HepG2 (cell line): ENCODE results near the gene CCDC69. TPM values are rescaled to one million over a fixed set of nuclear protein-coding genes. Genes with fewer than 3 reads are reported as not detected.

Source experiments
- CEBPG ChIP-seq: IDR thresholded peaks from 2 replicates; pipeline ENCODE4 v1.6.1; 2016
- CREB1 ChIP-seq, 2 experiments: fragments of 450-650 bp in 1 of 2; IDR thresholded peaks; 2 replicates each; pipeline ENCODE4 v1.6.1; 2016 to 2017; ENCODE audit warnings: control low read depth in 1 of 2, mild to moderate bottlenecking in 1 of 2, missing compliant biosample characterization in 1 of 2, missing genetic modification characterization in 1 of 2
- GABPA ChIP-seq, 2 experiments: IDR thresholded peaks; 2 replicates each; pipeline ENCODE4 v1.6.1; 2011 to 2016; ENCODE audit warnings: low read depth in 2 of 2, low read length in 1 of 2, missing biosample characterization in 1 of 2, missing genetic modification characterization in 1 of 2
- GATAD1 ChIP-seq: IDR thresholded peaks from 2 replicates; pipeline ENCODE4 v1.6.1; 2016; ENCODE audit warnings: missing genetic modification reagents, missing compliant biosample characterization
- HNRNPH1 ChIP-seq: fragments of 200-400 bp; formaldehyde crosslinking; optimal IDR thresholded peaks from 2 replicates; pipeline ENCODE3; 2017; ENCODE audit warnings: mild to moderate bottlenecking, low read depth, low read length
- MAZ ChIP-seq, 2 experiments: sonication (generic) in 1 of 2; formaldehyde crosslinking in 1 of 2; IDR thresholded peaks; 2 replicates each; pipeline versions ENCODE4 v1.5.0 to v1.6.1; 2012 to 2020; ENCODE audit warnings: low read depth in 2 of 2, mild to moderate bottlenecking in 2 of 2, borderline replicate concordance in 1 of 2, improper control_type of control experiment in 1 of 2, low read length in 1 of 2, missing genetic modification reagents in 1 of 2, moderate library complexity in 1 of 2
- MIER2 ChIP-seq: IDR thresholded peaks from 2 replicates; pipeline ENCODE4 v1.6.1; 2016; ENCODE audit warnings: missing biosample characterization, missing genetic modification reagents
- NR2F1 ChIP-seq, 2 experiments: fragments of 450-650 bp in 1 of 2; formaldehyde crosslinking in 1 of 2; IDR thresholded peaks; 2 replicates each; pipeline versions ENCODE4 v1.5.0 to v1.6.1; 2016 to 2020; ENCODE audit warnings: mild to moderate bottlenecking in 1 of 2, missing compliant biosample characterization in 1 of 2, missing genetic modification reagents in 1 of 2, moderate library complexity in 1 of 2
- SNAPC2 ChIP-seq: sonication (generic); formaldehyde crosslinking; IDR thresholded peaks from 2 replicates; pipeline ENCODE4 v1.8.1; 2022; ENCODE audit warnings: mild to moderate bottlenecking, missing genetic modification reagents
- SNAPC5 ChIP-seq: sonication (generic); formaldehyde crosslinking; IDR thresholded peaks from 2 replicates; pipeline ENCODE4 v1.8.1; 2023; ENCODE audit warnings: mild to moderate bottlenecking, missing genetic modification reagents, borderline replicate concordance
- SP2 ChIP-seq: sonication (generic); formaldehyde crosslinking; IDR thresholded peaks from 2 replicates; pipeline ENCODE4 v1.5.1; 2020; ENCODE audit warnings: mild to moderate bottlenecking, missing genetic modification reagents
- SP4 ChIP-seq: sonication (generic); formaldehyde crosslinking; IDR thresholded peaks from 2 replicates; pipeline ENCODE4 v1.8.1; 2023; ENCODE audit warnings: mild to moderate bottlenecking, missing genetic modification reagents
- SRY ChIP-seq: sonication (generic); formaldehyde crosslinking; IDR thresholded peaks from 2 replicates; pipeline ENCODE4 v1.8.0; 2022; ENCODE audit warnings: mild to moderate bottlenecking, missing genetic modification reagents
- ZBTB4 ChIP-seq: sonication (generic); formaldehyde crosslinking; IDR thresholded peaks from 2 replicates; pipeline ENCODE4 v1.4.0; 2020; ENCODE audit warnings: missing genetic modification reagents, mild to moderate bottlenecking, borderline replicate concordance
- ZNF24 ChIP-seq: fragments of 450-650 bp; IDR thresholded peaks from 2 replicates; pipeline ENCODE4 v1.6.1; 2017; ENCODE audit warnings: antibody characterized with exemption, mild to moderate bottlenecking
- ZNF343 ChIP-seq: sonication (generic); formaldehyde crosslinking; IDR thresholded peaks from 2 replicates; pipeline ENCODE4 v1.4.0; 2020; ENCODE audit warnings: mild to moderate bottlenecking, missing genetic modification reagents
- ZNF451 ChIP-seq: sonication (generic); formaldehyde crosslinking; IDR thresholded peaks from 2 replicates; pipeline ENCODE4 v1.5.0; 2020; ENCODE audit warnings: mild to moderate bottlenecking, missing genetic modification reagents
- ZNF512 ChIP-seq: sonication (generic); formaldehyde crosslinking; IDR thresholded peaks from 2 replicates; pipeline ENCODE4 v1.4.0; 2020; ENCODE audit warnings: mild to moderate bottlenecking, missing genetic modification reagents
- ZNF557 ChIP-seq: sonication (generic); formaldehyde crosslinking; IDR thresholded peaks from 2 replicates; pipeline ENCODE4 v1.4.0; 2020; ENCODE audit warnings: missing genetic modification reagents
- polyA plus RNA-seq, 8 experiments: library from polyadenylated mRNA; depleted of rRNA in 3 of 8; stranded (reverse) in 7 of 8; unstranded in 1 of 8; fragments of >200 nt; fragmentation: Illumina TruSeq in 4 of 8; extraction: Trizol in 4 of 8; gene quantifications; 2 replicates each; pipeline versions ENCODE4 v1.2.1 to v1.2.3, GENCODE V29; 2011 to 2016; ENCODE audit warnings: low read depth in 4 of 8, missing spikeins in 1 of 8, mixed read lengths in 1 of 8; ENCODE audit not compliant: insufficient read depth in 1 of 8
- total RNA-seq, 5 experiments: library from RNA; depleted of rRNA; stranded (reverse); fragments of >200 nt; fragmentation: Illumina TruSeq; extraction: Trizol; gene quantifications; 2 replicates each; pipeline ENCODE4 v1.2.3, GENCODE V29; 2016; ENCODE audit warnings: low read depth in 1 of 5
- TF ChIP-seq, protein P1 (sequence below): sonication (generic); formaldehyde crosslinking; IDR thresholded peaks from 2 replicates; pipeline ENCODE4 v1.5.0; 2020; ENCODE audit warnings: missing genetic modification reagents
- TF ChIP-seq, protein P2 (sequence below): sonication (generic); formaldehyde crosslinking; IDR thresholded peaks from 2 replicates; pipeline ENCODE4 v1.9.0; 2021; ENCODE audit warnings: missing genetic modification reagents, borderline replicate concordance

Gene CCDC69
- total and polyA plus RNA-seq, 2 of the 13 experiments (the other 11 are each of a cell fraction or from before 2014, with no cell fraction given) = 12.2 to 45.2 TPM

- TF ChIP-seq ZBTB4 (CRISPR knock-in tag) (no peak), NR2F1 (CRISPR knock-in tag; IDR thresholded peaks at IDR 0.05) (no peak), SNAPC2 (CRISPR knock-in tag) (no peak), ZNF557 (CRISPR knock-in tag) (no peak), GATAD1 (CRISPR knock-in tag) (0 out of 2 replicates have a peak, but pooled peaks have one; percentile 25), MAZ (IDR thresholded peaks at IDR 0.05; ENCODE audit: borderline replicate concordance, low read depth, low read length) (peak; percentile 68; the same call in 1 of the 2 replicates), MAZ (CRISPR knock-in tag; IDR thresholded peaks at IDR 0.05; ENCODE audit: low read depth) (no peak), HNRNPH1 (no peak), GABPA (IDR thresholded peaks at IDR 0.05; ENCODE audit: low read depth, low read length) (peak; percentile 28; the same call in 1 of the 2 replicates), GABPA (CRISPR knock-in tag; IDR thresholded peaks at IDR 0.05; ENCODE audit: low read depth) (peak; percentile 66), ZNF343 (CRISPR knock-in tag) (0 out of 2 replicates have a peak, but pooled peaks have one; percentile 12), SP4 (CRISPR knock-in tag) (peak; percentile 93), ZNF512 (CRISPR knock-in tag) (no peak), SNAPC5 (CRISPR knock-in tag) (no peak), SRY (CRISPR knock-in tag) (no peak), ZNF24 (no peak), SP2 (peak; percentile 85), CEBPG (CRISPR knock-in tag) (peak; percentile 88), CREB1 (IDR thresholded peaks at IDR 0.05) (peak; percentile 75), CREB1 (CRISPR knock-in tag; IDR thresholded peaks at IDR 0.05) (peak; percentile 87), MIER2 (CRISPR knock-in tag) (no peak), ZNF451 (CRISPR knock-in tag) (no peak)
- TF ChIP-seq, protein P1, sequence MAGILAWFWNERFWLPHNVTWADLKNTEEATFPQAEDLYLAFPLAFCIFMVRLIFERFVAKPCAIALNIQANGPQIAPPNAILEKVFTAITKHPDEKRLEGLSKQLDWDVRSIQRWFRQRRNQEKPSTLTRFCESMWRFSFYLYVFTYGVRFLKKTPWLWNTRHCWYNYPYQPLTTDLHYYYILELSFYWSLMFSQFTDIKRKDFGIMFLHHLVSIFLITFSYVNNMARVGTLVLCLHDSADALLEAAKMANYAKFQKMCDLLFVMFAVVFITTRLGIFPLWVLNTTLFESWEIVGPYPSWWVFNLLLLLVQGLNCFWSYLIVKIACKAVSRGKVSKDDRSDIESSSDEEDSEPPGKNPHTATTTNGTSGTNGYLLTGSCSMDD (CRISPR knock-in tag) = no peak
- TF ChIP-seq, protein P2, sequence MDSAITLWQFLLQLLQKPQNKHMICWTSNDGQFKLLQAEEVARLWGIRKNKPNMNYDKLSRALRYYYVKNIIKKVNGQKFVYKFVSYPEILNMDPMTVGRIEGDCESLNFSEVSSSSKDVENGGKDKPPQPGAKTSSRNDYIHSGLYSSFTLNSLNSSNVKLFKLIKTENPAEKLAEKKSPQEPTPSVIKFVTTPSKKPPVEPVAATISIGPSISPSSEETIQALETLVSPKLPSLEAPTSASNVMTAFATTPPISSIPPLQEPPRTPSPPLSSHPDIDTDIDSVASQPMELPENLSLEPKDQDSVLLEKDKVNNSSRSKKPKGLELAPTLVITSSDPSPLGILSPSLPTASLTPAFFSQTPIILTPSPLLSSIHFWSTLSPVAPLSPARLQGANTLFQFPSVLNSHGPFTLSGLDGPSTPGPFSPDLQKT = no peak
These were observed 29.1 kb upstream of the CCDC69 start, which contains the start of gene GM2A (continued) for GRCh38 chr5:151252762-151253604.
